ENCODE data around the gene LGI2.

Gene LGI2

DNA sequence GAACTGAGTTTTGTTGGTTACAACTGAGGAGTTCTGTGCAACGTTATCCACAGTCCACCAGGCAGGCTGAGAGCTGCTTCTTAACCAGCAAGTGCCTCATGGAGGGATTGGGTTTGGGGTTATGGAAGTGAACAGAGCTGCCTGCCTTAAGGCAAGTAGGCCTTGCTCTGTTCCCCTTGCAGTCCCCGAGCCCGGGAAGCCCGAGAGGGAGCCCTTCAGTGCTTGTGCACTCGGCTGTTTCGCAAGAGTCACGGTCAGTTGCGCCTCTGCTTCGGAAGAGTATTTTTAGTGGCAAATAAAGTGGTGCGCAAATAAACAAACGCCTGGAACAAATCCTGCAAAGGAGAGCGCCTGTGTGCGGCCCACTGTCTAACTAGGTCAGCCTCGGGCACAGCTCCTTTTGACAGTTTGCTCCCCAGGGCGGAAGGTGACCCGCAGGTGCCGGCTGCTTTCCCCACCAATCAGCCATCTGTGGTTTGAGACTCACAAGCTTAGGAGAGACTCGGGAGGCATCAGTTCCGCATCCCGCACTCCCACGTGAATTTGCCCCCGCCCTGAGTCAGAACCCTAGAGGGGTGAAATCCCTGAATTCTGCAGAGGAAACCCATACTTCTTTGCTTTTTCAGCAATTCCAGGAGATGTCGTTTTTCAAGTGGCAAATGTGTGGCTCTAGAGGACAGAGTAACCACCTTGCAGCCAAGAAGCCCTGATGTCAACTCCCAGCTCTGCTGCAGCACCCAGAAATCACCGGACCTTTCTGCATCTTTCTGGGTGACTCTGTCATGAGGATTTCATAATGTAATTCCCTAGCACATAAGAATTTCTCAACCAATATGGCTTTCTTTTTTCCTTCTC, 56.8 kb downstream of the LGI2 start:
- FAIRE-seq (no peak), DNase-seq (ENCODE audit: insufficient read length, low spot score) (no peak)
- TF ChIP-seq, protein P1, sequence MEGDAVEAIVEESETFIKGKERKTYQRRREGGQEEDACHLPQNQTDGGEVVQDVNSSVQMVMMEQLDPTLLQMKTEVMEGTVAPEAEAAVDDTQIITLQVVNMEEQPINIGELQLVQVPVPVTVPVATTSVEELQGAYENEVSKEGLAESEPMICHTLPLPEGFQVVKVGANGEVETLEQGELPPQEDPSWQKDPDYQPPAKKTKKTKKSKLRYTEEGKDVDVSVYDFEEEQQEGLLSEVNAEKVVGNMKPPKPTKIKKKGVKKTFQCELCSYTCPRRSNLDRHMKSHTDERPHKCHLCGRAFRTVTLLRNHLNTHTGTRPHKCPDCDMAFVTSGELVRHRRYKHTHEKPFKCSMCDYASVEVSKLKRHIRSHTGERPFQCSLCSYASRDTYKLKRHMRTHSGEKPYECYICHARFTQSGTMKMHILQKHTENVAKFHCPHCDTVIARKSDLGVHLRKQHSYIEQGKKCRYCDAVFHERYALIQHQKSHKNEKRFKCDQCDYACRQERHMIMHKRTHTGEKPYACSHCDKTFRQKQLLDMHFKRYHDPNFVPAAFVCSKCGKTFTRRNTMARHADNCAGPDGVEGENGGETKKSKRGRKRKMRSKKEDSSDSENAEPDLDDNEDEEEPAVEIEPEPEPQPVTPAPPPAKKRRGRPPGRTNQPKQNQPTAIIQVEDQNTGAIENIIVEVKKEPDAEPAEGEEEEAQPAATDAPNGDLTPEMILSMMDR (IDR thresholded peaks at IDR 0.05; ENCODE audit: insufficient read depth, missing control alignments): no peak

DNA sequence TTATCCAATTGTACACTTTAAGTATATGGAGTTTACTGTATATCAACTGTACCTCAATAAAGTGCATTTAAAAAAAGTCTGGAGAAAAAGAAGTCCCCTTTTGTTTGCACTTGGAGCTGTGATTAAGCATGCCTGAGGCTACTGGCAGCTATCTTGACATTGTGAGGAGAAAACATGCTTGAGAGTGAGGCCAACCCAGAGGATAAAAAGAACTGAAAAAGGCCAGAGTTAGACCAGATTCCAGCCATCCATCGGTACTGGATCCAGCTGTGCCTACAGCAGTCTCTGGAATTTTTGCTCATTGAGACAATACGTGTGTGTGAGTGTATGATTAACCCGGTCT, 57.4 kb downstream of the LGI2 start:
- TF ChIP-seq, protein P1 (IDR thresholded peaks at IDR 0.05; ENCODE audit: insufficient read depth, missing control alignments): no peak
- FAIRE-seq (no peak), DNase-seq (ENCODE audit: insufficient read length, low spot score) (no peak)

DNA sequence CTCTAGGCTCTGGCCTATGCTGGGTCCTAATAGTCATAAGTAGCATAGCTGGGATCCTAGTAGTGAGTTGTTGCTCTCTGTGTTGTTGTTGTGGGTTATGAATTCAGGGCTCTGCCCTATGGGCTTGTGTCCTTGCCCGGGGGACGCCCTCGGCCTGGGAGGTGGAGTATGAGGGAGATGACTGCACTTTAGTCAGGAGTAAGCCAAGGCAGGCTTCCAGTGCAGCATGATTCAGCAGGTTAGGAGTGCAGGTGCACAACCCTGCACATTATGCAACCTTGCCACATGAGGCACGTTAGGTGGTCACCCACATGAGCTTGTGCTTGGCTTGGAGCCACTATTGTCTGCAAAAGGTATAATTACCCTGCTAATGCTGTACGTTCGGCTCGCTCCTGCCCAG, 59.6 kb downstream of the LGI2 start:
- no peak for FAIRE-seq

DNA sequence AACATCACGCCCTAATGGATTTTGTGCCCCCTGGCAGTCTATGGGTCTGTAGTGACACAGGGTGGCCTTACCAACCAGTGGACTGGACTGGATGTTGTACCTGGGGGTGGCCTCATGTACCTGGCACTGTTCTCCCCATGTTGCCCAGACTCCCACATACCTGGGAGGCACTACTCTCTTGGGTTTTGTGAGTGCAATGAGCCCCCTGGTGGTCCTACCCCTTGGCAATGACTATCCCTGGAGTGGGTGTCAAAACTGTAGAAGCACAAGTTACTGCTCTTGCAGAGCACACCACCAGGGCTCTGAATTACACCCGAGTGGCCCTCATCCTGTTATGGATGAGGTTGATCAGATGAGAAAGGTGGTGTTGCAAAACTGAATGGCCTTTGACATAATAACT, 60.1 kb downstream of the LGI2 start:
- FAIRE-seq: no peak
- TF ChIP-seq, protein P1 (IDR thresholded peaks at IDR 0.05; ENCODE audit: insufficient read depth, missing control alignments): no peak

More for the DNA sequence above, 59.6 kb downstream of the LGI2 start:
- TF ChIP-seq, protein P1 (IDR thresholded peaks at IDR 0.05; ENCODE audit: insufficient read depth, missing control alignments): no peak
- DNase-seq (ENCODE audit: insufficient read length, low spot score): no peak

DNA sequence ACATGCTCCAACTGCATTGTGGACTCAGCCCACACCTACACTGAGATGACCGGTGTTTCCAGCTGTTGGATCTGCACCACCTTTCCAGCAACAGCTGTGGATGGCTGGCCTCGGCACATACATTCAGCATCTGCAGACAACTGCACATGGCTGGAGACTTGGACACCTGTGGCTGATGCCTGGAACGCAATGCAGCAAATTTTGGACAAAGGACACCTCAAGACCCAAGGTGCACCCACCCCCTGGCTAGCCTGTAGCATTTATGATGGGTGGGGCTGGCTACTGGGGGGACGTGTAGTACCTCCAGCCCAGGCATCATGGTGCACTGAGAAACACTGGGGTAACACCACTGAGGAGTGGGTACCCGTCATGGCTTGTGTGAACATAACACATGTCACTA, 60.6 kb downstream of the LGI2 start:
- FAIRE-seq (no peak), DNase-seq (ENCODE audit: insufficient read length, low spot score) (no peak)
- TF ChIP-seq, protein P1 (IDR thresholded peaks at IDR 0.05; ENCODE audit: insufficient read depth, missing control alignments): no peak

More for the DNA sequence above, 60.1 kb downstream of the LGI2 start:
- no peak for DNase-seq (ENCODE audit: insufficient read length, low spot score)

DNA sequence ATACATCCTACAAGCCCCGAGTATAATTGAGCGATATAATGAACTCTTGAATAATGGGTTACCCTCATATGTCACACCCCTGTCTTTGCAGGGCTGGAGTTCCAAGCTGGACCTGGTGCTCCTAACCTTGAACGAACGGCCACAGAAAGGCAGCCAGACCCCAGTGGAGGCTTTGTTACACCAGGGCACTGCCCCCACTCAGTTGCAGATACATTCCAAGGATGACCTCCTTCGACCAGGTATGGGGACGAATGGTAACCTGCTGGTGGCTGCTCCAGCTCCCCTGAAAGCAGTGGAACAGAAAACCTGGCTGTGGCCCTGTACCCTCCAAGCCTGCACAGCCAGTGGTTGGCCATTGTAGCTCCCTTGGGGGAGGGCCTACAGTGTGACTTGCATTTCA, 61.3 kb downstream of the LGI2 start:
- no peak for DNase-seq (ENCODE audit: insufficient read length, low spot score)
- FAIRE-seq: no peak
- TF ChIP-seq, protein P1 (IDR thresholded peaks at IDR 0.05; ENCODE audit: insufficient read depth, missing control alignments): no peak

DNA sequence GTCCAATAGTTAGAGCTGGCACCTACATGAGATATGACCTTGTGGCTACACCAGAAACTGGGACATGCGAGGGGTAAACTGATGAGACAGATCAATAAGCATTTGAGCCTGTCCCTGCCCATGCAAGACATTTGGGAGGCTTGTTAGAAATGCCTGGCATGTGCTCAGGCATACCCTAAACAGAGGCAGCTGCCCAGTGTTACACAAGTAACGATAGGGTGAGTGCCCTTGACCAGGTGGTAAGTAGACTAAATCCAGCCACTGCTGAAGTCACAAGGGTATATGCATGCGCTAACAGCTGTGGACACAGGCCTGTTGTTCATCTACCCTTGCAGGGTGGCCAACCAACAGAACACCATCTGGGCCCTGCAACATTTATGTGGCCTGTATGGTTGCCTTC, 61.8 kb downstream of the LGI2 start:
- TF ChIP-seq, protein P1 (IDR thresholded peaks at IDR 0.05; ENCODE audit: insufficient read depth, missing control alignments): no peak
- DNase-seq (ENCODE audit: insufficient read length, low spot score): no peak
- no peak for FAIRE-seq
